Bronchial smooth muscle cell (primary cell): ENCODE measurements around the gene MAMDC2. TPM values are rescaled to one million over a fixed set of nuclear protein-coding genes. Genes with fewer than 3 reads are reported as not detected.

Experiments
- total RNA-seq: library from RNA; depleted of rRNA; stranded (reverse); fragments of >200 nt; gene quantifications from 2 replicates; pipeline ENCODE4 v1.2.1, GENCODE V29; 2014

Gene MAMDC2, protein sequence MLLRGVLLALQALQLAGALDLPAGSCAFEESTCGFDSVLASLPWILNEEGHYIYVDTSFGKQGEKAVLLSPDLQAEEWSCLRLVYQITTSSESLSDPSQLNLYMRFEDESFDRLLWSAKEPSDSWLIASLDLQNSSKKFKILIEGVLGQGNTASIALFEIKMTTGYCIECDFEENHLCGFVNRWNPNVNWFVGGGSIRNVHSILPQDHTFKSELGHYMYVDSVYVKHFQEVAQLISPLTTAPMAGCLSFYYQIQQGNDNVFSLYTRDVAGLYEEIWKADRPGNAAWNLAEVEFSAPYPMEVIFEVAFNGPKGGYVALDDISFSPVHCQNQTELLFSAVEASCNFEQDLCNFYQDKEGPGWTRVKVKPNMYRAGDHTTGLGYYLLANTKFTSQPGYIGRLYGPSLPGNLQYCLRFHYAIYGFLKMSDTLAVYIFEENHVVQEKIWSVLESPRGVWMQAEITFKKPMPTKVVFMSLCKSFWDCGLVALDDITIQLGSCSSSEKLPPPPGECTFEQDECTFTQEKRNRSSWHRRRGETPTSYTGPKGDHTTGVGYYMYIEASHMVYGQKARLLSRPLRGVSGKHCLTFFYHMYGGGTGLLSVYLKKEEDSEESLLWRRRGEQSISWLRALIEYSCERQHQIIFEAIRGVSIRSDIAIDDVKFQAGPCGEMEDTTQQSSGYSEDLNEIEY
- total RNA-seq, result 0.52 and 1.7 TPM in 2 replicates

DNA sequence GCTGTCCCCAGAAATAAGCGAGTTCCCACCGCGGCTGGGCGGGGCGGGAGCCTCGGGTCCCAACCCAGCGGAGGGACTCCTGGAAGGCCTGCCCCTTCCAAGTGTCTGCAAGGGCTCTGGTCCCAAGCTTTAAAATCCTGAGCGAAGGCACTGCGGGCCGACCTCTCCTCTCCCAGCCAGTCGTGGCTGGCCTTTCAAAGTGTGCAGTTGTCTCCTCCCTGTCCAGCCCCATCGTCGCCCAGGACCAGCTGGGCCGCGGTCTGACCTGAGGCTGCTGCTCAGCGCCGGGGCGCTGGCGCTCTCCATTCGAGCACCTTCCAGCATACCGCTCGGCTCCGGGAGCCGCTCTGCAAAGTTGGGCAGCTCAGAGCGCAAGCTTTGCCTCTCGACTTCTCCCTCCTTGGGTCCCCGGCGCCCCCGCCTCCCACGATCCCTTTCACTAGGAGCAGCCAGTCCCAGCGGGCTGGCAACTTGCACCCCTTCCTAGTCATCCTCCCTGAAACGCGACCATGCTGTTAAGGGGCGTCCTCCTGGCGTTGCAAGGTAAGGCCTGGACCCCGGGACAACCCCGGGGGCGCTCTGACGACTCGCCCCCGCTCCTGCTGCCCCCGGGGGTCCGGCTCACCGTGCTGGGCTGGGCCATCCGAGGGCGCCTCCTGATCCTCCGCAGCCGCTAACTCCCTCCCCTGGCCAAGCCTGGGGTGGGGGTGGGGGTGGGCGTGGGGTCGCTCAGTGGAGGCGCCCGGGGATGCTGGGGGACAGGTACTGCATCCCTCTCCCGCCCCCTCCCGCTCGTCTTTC is at the start of gene MAMDC2:
TSS of gene MAMDC2 (plus strand) at position 160 of the 801 bp plus-strand sequence. CDS start at position 510, 350 bp downstream.

DNA sequence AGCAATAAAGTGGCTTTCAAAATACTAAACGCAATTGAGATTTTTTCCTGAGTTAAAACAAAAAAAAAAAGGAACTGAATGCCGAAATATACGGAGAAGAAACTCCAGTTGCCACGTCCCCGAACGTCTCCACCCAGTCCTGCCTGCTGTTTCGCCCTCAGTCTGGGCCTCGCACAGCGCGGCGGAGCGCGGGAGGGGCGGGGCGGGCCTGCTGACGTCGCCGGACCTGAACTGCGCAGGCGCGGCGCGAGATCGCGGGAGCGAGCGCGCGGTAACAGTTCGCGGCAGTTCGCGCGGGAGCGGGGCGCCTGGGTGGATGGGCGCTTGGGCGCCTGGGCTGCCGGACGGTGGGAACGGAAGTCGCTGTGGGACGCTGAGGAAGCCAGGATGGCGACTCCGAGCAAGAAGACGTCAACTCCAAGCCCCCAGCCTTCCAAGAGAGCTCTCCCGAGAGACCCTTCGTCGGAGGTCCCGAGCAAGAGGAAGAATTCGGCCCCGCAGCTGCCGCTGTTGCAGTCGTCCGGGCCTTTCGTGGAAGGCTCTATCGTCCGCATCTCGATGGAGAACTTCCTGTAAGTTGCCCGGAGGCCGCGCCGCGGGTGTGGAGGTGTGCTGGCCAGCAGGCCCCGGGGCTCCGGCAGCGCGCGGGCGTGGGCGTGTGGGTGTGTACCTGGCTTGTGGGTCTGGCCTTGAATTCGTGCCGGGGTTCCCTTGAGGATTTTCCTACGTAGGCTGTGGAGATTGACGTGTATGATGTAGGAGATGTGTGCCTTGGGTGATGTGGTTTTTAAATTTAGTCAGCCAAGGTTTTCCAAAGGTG is 215.3 kb downstream of the MAMDC2 start, which contains the start of gene SMC5:
TSS of gene SMC5 (plus strand) at position 287 of the 820 bp plus-strand sequence. CDS start at position 388, 101 bp downstream.

Other genes starting within 250 kb of the MAMDC2 start
- gene CFAP95, start 223.0 kb upstream of the MAMDC2 start, total RNA-seq, result not detected in 2 replicates
- gene SMC5, start 215.1 kb downstream of the MAMDC2 start, total RNA-seq, result 18.6 and 19.3 TPM in 2 replicates